Right ventricle myocardium superior (tissue), 1 donor: ENCODE results near the gene PTMS. TPM values are rescaled to one million over a fixed set of nuclear protein-coding genes. Genes with fewer than 3 reads are reported as not detected.
"Not testable (repeated sequence)": the region's sequence is repeated elsewhere in the genome, so short reads cannot be mapped to it uniquely, and the experiment has no call there.

ENCODE experiments used
- ATAC-seq: fragments of 200-7000 bp; cut with Tn5 transposase; one replicate; pipeline ENCODE4 v1.9.1; 2020; ENCODE audit warnings: mild to moderate bottlenecking; ENCODE audit not compliant: poor library complexity
- DNase-seq: peaks from one replicate; pipeline ENCODE4 v3.0.0-alpha.2; 2020
- intact Hi-C: fragments of 100-400 bp; cut with DNase I; formaldehyde crosslinking; loops from one replicate; pipeline ENCODE4 v1.11.2; 2022
- long read RNA-seq: library from polyadenylated mRNA; unstranded; transcript quantifications from one replicate; pipeline ENCODE4 v2.0.0, GENCODE V29; 2021
- total RNA-seq: library from RNA; stranded (reverse); fragmentation: NEBNext Ultra II Directional; extraction: Animal tissue kit (Norgen Biotek cat#: 25700); gene quantifications from one replicate; pipeline ENCODE4 v1.2.1, GENCODE V29; 2021
- donor health status: DM: no; HTN: yes; CAD: no; lungs with severe emphysema.

PTMS gene, protein sequence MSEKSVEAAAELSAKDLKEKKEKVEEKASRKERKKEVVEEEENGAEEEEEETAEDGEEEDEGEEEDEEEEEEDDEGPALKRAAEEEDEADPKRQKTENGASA
- 108 TPM for total RNA-seq
- long read RNA-seq, transcript PTMS-207 (5 exons, 1,150 nt) = major isoform, 55 of 73 reads
- long read RNA-seq, partial matches to known transcripts = 12 of 73 reads
- long read RNA-seq, other reads (novel, unspliced or antisense) = 5 of 73 reads

DNA sequence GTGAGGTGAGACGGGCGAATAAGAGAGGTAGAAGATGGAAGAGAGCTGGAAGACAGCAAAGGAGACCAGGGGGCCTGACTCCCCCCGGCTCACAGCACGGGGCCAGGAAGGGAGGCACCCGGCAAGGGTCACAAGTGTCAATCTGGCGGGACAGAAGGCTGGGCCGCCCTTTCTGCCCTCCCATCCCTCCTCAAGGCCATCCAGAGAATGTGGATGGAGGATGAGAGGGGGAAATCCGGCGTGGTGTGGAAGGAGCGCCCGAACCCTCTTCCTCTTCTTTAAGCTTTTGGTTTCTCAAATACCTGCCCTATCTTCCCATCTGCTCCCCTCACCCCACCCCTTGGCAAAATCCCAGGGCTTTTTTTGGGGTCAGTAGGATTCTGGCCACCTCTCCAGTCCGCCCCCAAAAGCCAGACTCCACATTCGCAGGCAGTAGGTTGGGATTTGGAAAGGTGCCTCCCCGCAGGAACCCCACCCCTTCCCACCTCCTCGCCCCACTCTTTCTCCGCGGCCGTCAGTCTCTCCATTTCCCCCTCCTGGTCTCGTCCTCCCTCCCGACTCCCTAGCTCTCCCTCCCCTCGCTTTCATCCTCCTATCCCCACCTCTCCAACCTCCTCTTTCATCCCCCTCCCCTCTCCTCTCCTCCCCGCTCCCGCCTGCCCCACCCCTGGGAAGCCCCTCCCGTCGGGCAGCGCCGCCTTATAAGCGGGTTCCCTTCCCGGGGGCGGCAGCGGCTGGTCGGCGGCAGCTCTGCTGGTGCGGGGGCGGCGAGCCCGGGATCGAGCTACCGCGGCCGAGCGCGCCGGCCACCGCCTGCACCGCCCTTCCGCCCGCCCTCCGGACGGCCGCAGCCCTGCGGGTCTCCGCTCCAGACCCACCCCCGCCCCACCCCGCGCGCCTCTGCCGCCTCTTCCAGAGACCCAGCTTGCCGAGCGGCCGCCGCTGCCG is at the start of gene PTMS:
Gene PTMS (plus strand): TSS at position 730 of the 948 bp plus-strand sequence. CDS start 343 bp downstream, outside the sequence.
- intact Hi-C loops = no loop called here
- peak; percentile 37 for ATAC-seq
- DNase-seq = peak; percentile 88

DNA sequence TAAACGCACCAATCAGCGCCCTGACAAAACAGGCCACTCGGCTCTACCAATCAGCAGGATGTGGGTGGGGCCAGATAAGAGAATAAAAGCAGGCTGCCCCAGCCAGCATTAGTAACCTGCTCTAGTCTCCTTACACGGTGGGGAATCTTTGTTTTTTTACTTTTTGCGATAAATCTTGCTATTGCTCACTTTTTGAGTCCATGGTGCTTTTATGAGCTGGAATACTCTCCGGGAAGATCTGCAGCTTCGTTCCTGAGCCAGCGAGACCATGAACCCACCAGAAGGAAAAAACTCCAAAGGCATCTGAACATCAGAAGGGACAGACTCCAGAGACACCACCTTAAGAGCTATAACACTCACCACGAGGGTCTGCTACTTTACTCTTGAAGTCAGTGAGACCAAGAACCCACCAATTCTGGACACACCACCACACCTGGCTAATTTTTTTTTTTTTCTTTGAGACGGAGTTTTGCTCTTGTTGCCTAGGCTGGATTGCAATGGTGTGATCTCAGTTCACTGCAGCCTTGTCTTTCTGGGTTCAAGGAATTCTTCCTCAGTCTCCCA is 49.2 kb upstream of the PTMS start:
- ATAC-seq (no peak), DNase-seq (no peak)
- intact Hi-C loops = no loop called here

DNA sequence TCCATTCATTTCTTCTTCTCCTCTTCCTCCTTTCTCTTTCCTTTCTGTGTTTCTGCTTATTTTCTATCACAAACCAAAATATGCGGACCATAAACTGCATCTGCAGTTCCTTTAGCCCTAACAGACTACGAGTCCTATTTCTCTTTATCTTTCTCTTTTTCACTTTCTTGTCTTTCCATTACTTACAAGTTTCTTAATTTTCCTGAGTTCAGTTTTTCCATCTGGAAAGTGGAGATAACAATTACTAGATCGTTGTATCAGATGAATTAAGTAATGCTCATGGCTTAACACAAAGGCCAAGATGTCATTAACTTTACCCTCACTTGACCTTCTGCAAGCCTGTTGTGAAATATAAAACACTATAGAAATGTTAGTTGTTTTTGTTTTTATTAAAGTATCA is 43.3 kb upstream of the PTMS start:
- ATAC-seq (no peak), DNase-seq (no peak)
- intact Hi-C loops = no loop called here

DNA sequence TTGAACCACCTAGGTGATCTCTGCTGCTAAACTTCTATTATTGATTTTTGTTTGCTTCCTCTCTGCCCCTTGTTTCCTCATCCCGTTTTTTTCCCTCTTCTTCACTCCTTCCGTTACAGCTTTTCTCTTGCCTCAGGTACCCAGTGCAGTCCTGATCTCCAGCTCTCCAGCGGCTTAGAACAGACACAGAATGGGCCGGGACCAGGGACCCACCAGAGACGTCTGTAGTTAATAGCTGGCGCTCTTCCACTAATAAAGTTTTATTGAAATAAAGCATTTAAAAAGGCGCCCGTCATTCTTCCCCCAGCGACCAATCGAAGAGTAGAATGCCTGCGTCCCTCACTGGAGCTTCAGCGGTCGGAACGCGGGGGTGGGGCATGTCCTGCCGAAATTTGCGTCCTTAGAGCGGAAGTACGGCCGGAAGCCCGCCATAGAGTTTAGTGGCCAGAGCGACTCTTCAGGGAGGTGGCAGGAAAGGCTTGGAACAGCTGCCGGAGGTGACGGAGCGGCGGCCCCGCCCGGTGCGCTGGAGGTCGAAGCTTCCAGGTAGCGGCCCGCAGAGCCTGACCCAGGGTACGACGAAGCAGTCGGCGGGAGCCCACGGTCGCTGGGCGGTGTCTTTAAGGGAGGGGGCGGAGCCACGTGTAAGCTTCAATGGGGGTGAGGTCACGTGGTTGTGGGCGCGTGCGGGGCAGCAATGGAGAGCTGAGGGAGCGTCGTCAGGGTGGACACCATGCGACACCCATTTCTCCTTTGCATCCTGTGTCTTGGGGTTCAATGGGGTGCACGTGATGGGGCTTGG is 42.4 kb upstream of the PTMS start, which contains the start of gene COPS7A:
Gene COPS7A (plus strand): TSS at position 440 of the 802 bp plus-strand sequence. CDS start 611 bp downstream, outside the sequence.
- intact Hi-C loops = no loop called here
- ATAC-seq = peak; percentile 99
- peak; percentile 99 for DNase-seq

DNA sequence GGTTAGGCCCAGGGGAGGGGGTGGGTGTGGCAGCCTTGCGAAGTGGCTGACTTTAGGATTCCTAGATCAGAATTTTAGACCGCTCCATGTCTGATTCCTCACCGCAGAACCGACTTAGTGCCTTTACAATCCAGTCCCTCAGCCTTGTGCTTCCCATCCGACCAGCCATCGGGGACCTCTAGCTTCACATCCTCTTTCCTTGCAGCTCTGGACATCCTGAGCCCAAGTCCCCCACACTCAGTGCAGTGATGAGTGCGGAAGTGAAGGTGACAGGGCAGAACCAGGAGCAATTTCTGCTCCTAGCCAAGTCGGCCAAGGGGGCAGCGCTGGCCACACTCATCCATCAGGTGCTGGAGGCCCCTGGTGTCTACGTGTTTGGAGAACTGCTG is 41.8 kb upstream of the PTMS start:
- intact Hi-C loops = no loop called here
- ATAC-seq (peak; percentile 4), DNase-seq (no peak)

DNA sequence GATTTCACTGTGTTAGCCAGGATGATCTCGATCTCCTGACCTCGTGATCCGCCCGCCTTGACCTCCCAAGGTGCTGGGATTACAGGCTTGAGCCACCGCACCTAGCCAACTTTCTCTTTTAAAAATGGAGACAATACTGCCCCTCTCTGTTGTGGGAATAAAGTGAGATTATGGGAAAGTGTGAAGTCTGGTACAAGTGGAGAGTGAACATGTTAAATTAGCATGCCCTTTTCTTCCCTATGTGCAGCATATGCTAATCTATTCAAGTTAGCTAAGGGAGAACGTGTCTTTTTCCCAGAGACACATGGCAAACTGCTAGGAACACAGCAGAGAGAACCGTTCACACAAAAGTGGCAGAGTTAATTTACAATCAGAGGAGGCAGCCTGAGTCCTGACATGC is 40.8 kb upstream of the PTMS start:
- intact Hi-C loops = no loop called here
- DNase-seq = no peak
- ATAC-seq = no peak

DNA sequence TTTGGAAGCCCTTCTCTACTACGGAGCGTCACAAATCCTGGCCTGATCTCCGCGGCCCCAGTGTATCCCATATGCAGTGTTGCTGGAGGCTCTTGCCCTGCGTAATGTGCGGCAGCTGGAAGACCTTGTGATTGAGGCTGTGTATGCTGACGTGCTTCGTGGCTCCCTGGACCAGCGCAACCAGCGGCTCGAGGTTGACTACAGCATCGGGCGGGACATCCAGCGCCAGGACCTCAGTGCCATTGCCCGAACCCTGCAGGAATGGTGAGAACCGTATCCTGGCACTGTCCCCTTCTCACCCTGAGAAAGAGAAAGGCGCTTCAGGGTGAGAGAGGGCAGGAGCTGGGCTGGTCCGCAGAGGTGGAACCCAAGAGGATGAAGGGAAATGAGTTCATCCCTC is 37.0 kb upstream of the PTMS start:
- intact Hi-C loops = no loop called here
- ATAC-seq (no peak), DNase-seq (no peak)

DNA sequence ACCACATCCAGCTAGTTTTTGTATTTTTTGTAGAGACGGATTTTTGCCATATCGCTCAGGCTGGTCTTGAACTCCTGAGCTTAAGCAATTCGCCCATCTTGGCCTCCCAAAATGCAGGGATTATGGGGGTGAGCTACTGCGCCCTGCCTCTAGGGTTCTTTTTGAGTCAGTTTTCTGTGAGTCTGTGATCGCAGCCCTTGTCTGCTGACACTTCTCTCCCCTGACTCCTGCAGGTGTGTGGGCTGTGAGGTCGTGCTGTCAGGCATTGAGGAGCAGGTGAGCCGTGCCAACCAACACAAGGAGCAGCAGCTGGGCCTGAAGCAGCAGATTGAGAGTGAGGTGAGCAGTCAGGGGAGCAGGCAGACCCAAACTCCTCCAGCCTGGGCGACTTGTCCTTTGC is 36.0 kb upstream of the PTMS start:
- DNase-seq (no peak), ATAC-seq (no peak)
- intact Hi-C loops = no loop called here

DNA sequence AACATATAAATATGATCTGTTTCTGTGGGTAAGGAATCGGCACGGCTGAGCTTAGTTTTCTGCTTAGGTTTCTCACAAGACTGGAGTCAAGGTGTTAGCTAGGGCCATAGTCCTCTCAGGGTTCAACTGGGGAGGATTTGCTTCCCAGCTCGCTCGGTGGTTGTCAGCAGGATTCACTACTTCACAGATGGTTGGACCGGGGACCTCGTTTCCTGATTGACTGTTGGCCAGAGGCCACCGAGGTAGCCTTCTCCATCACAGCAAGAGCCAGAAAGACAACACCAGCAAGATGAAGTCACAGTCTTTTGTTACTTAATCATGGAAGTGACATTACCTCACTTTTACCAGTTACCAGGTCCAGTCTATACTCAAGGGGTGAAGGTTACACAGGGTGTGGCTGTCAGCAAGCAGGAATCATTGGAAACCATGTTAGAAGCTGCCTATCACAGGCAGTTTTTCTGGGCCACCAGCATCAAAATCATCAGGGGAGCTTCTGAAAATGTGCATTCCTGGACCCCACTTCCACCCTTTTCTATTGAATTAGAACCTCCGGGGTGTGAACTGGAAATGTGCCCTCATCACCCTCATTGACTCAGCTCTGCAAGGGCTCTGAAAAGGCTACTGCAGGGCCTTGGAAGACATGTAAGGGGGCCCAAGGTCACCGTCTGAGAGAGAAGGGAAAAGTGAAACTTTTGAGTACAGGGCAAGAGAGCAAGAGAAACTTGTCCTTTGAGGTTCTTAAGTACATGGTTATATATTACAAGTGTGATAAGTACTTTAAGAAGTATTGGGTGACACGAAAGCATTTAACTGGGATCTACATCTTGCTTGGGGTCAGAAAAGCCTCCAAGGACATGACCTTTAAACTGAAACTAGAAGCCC is 31.4 kb upstream of the PTMS start:
- intact Hi-C loops = loop anchor here (5.0 kb wide), 2 partner anchors 43 to 93 kb away; partner anchors contain the start of gene P3H3
- DNase-seq (no peak), ATAC-seq (no peak)

DNA sequence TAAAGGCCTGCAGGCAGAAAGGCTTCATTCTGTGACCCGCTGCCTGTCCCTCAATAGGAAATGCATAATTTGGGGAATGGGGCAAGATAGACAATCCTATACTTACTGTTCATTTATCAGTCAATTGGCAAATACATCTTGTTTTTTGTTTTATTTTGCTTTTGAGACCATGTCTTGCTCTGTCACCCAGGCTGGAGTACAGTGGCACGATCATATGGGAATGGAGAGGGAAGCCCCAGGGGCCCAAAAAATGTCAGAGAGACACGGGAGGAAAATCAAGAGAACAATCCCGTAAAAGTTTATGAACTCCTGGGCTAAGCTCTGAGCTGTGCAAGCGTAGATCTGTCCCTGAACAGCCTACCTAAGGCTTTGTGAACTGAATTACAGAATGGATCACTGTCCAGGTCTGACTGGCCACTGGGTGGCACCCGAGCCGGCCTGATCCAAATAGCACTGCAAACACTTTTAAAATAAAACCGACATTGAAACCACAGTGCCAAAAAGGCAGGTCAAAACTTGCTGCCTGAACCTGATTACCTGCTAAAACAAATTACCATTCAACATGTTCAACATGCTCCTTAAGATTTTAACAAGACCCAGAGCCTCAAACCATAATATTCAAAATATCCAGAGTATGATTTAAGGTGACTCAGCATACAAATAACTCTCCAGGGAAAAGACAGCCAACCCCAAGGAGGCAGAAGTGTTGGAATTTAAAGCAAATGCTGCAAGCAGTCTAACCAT is 30.5 kb upstream of the PTMS start:
- peak; percentile 85 for DNase-seq
- ATAC-seq = peak; percentile 95
- intact Hi-C loops = loop anchor here (5.0 kb wide), 2 partner anchors 42 to 92 kb away; partner anchors contain the start of gene P3H3

DNA sequence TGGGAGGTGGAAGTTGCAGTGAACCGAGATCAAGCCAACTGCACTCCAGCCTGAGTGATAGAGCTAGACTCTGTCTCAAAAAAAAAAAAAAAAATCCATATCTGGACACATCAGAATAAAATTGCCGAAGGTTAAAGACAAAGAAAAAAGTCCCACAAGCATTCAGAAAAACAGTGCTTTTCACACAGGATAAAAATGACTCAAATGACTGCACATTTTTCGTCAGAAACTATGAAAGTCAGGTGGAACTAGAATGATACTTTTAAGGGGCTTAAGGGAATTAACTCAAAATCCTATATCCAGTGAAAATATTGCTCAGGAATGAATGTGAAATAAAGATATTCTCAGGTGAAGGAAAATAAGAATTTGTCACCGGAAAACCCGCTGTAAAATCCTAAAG is 29.4 kb upstream of the PTMS start:
- intact Hi-C loops = loop anchor here (5.0 kb wide), 2 partner anchors 41 to 91 kb away; partner anchors contain the start of gene P3H3
- no peak for ATAC-seq
- no peak for DNase-seq

DNA sequence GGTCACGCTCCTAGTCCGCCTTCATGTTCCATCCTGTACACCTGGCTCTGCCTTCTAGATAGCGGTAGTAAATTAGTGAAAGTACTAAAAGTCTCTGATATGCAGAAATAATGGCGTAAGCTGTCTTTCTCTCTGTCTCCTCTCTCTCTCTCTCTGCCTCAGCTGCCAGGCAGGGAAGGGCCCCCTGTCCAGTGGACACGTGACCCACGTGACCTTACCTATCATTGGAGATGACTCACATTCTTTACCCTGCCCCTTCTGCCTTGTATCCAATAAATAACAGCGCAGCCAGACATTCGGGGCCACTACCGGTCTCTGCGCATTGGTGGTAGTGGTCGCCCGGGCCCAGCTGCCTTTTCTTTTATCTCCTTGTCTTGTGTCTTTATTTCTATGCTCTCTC is 24.1 kb upstream of the PTMS start:
- ATAC-seq, DNase-seq, intact Hi-C loops: not testable (repeated sequence)

DNA sequence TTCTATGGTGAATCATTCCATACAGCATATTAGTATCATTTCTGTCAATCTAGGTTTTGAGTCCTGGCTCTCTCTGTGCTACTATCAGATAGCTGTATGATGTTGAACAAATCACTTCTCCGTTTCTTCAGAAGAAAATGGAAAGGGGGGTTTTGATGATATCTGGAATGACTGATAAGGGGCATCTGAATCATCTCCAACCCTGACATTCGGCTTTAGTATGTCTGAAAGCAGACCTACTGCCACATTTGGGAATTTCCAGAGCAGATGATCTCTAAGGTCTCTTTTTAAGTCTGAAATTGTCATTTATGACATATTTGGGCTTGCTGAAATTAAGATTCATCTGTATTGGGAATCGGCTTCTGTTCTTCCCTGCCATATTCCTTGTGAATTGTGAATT is 23.3 kb upstream of the PTMS start:
- intact Hi-C loops = no loop called here
- DNase-seq = no peak

DNA sequence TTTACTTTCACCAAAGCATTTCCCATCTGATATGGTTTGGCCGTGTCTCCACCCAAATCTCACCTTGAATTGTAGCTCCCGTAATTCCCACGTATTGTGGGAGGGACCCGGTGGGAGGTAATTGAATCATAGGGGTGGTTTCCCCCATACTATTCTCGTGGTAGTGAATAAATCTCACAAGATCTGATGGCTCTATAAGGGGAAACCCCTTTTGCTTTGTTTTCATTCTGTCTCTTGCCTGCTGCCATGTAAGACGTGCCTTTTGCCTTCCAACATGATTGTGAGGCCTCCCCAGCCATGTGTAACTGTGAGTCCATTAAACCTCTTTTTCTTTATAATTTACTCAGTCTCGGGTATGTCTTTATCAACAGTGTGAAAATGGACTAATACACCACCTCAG is 22.9 kb upstream of the PTMS start:
- DNase-seq, ATAC-seq, intact Hi-C loops: not testable (repeated sequence)

More for the DNA sequence above, 23.3 kb upstream of the PTMS start:
- ATAC-seq = no peak

DNA sequence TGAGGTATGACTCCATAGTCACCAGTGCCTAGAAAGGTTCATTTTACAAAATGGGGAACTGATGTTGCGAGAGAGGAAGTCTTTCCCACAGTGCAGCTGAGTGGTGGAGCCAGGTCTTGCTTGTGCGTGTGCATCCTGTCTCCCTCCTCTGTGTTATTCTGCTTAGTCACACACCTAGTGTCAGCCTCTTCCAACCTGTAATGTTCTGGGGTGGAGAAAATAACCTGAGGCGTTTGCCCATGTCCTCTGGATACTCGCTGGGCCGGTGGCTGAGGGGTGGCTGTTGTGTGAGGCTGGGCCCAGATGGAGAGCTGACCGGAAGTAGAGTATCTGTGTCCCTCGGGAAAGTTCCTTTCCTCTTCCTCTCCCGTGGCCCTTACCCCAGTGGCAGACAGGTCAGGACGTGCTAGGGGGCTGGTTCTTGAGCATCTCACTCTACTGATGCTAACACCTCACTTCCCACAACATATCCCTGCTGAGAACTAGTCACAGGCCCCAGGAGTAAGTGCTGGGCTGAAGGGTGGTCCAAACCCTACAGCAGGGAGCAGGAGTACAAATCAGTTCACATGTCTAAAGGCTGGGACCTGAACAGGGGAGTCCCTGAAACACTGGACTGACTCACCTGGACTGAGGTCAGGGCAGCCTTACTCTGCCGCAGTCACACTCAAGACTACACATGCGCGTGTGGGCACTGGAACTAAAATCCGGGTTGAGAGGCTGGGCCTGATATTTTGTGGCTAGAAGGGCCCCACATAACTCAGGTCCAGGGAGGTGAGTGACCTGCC is 20.2 kb upstream of the PTMS start:
- intact Hi-C loops = no loop called here
- DNase-seq = no peak

DNA sequence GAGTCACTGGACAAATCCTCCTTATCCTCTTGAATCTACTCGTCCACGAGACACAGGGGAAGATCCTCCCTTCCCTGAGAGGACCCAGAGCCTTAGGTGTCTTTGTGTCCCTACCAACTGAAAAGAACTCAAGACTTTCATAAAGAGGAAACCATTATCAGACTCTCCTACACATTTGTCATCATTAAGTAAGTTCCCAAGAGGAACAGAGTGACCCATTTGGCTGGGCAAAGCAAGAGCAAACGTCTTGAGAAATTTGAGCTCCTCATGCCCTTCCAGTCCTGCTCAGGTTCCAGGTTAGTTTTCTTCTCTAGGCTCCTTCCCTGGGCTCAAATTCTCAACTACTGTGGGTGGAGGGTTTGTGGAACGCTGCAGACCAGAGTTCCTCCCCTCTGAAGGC is 18.9 kb upstream of the PTMS start:
- intact Hi-C loops = no loop called here
- ATAC-seq (no peak), DNase-seq (no peak)

More for the DNA sequence above, 20.2 kb upstream of the PTMS start:
- peak; percentile 50 for ATAC-seq
